Panc1 (cell line): ENCODE data around the gene NALCN. TPM values are rescaled to one million over a fixed set of nuclear protein-coding genes. Genes with fewer than 3 reads are reported as not detected.

ENCODE experiments used
- ATAC-seq: fragments of 200-7000 bp; cut with Tn5 transposase; 2 replicates; pipeline ENCODE4 v1.9.1; 2020; ENCODE audit warnings: mild to moderate bottlenecking, moderate library complexity
- BruUV-seq: library from RNA; stranded (reverse); fragments of 400-500 nt; replicated peaks from 2 replicates; lab custom pipeline; 2021; lab: Mats Ljungman, UMichigan
- CTCF ChIA-PET: fragments of 300-600 bp; sonication (Branson Sonifier 250); formaldehyde crosslinking; loops from one replicate; lab custom pipeline; 2022; ENCODE audit warnings: antibody characterized with exemption; lab: Charles Lee
- POLR2A ChIA-PET: fragments of 300-600 bp; sonication (Branson Sonifier 250); formaldehyde crosslinking; loops from one replicate; lab custom pipeline; 2022; ENCODE audit warnings: antibody characterized with exemption; lab: Charles Lee
- DNase-seq: peaks from one replicate; pipeline ENCODE4 v3.0.0-alpha.2; 2010; ENCODE audit warnings: low read depth, low spot score
- H3K27ac ChIP-seq: 2 replicates; pipeline ENCODE4 v1.5.1; 2011; ENCODE audit warnings: mild to moderate bottlenecking, low read length, inconsistent platforms
- H3K27me3 ChIP-seq: fragments of 200-500 bp; sonication (Bioruptor generic); 2 replicates; pipeline ENCODE4 v1.6.0; 2014; ENCODE audit warnings: low read length, inconsistent platforms; ENCODE audit not compliant: control insufficient read depth, insufficient read depth
- H3K36me3 ChIP-seq: fragments of 200-500 bp; sonication (Bioruptor generic); 2 replicates; pipeline ENCODE4 v1.5.1; 2014; ENCODE audit warnings: inconsistent platforms, mild to moderate bottlenecking, low read length, moderate library complexity; ENCODE audit not compliant: control insufficient read depth, insufficient read depth
- H3K4me1 ChIP-seq: 2 replicates; pipeline ENCODE4 v1.5.1; 2011; ENCODE audit warnings: inconsistent platforms, mild to moderate bottlenecking, low read length, moderate library complexity; ENCODE audit not compliant: control insufficient read depth, insufficient read depth
- H3K4me3 ChIP-seq, 2 experiments: 2 replicates each; pipeline ENCODE4 v1.5.1; 2011 to 2012; ENCODE audit warnings: low read depth in 2 of 2, low read length in 2 of 2, mild to moderate bottlenecking in 2 of 2, inconsistent platforms in 1 of 2, moderate library complexity in 1 of 2
- H3K9me3 ChIP-seq: fragments of 200-500 bp; sonication (Bioruptor generic); 2 replicates; pipeline ENCODE4 v1.5.1; 2014; ENCODE audit warnings: low read depth, mild to moderate bottlenecking, inconsistent platforms, low read length, moderate library complexity; ENCODE audit not compliant: control insufficient read depth, insufficient read depth
- CTCF ChIP-seq: fragments of 450-650 bp; IDR thresholded peaks from 2 replicates; pipeline ENCODE4 v1.5.1; 2017; ENCODE audit warnings: mild to moderate bottlenecking
- POLR2AphosphoS5 ChIP-seq: IDR thresholded peaks from 2 replicates; pipeline ENCODE4 v1.6.1; 2012; ENCODE audit warnings: mild to moderate bottlenecking, low read depth, low read length, moderate library complexity
- REST ChIP-seq, 2 experiments: IDR thresholded peaks; 2 replicates each; pipeline ENCODE4 v1.6.1; 2011 to 2012; ENCODE audit warnings: low read depth in 2 of 2, control low read depth in 1 of 2, low read length in 1 of 2, mild to moderate bottlenecking in 1 of 2, moderate library complexity in 1 of 2; ENCODE audit not compliant: insufficient read depth in 1 of 2
- SIN3A ChIP-seq: IDR thresholded peaks from 2 replicates; pipeline ENCODE4 v1.6.1; 2012; ENCODE audit warnings: low read depth, mild to moderate bottlenecking, low read length, moderate library complexity, borderline replicate concordance; ENCODE audit not compliant: insufficient read depth
- TCF7L2 ChIP-seq: IDR thresholded peaks from 2 replicates; pipeline ENCODE4 v1.6.1; 2011; ENCODE audit warnings: mild to moderate bottlenecking, low read depth, low read length, inconsistent platforms
- in situ Hi-C: cut with HindIII; loops from 2 replicates; pipeline ENCODE4 v1.10.0; 2016; ENCODE audit warnings: low sequenced_read_pairs, low pct_unique_long_range_greater_than_20kb
- intact Hi-C: fragments of 100-400 bp; cut with micrococcal nuclease; formaldehyde crosslinking; loops from one replicate; pipeline ENCODE4 v1.10.0; 2022; ENCODE audit not compliant: unreplicated experiment
- total RNA-seq: library from RNA; stranded (reverse); gene quantifications from one replicate; pipeline ENCODE4 v1.2.1, GENCODE V29; 2021; ENCODE audit not compliant: unreplicated experiment

NALCN gene
- total RNA-seq, 1 experiment from 2014 or later: 10.9 TPM

GRCh38 chr13:101123028-101123427 lies 293.3 kb downstream of the NALCN start:
- ChIA-PET CTCF (no interaction called here), POLR2A (no interaction called here)
- in situ Hi-C loops: no loop called here
- Histone ChIP-seq H3K27ac (no peak overlapping the region), H3K4me1 (no peaks in the 10 kb centered on the region), H3K36me3 (no peaks in the 10 kb centered on the region), H3K27me3 (no peaks in the 10 kb centered on the region), H3K9me3 (no peaks in the 10 kb centered on the region), H3K4me3 (no peak overlapping the region)
- ATAC-seq: no peak
- no peak for TF ChIP-seq REST (IDR thresholded peaks at IDR 0.05; ENCODE audit: insufficient read depth in 1 of 2, low read depth in 2 of 2, low read length in 1 of 2)
- TF ChIP-seq SIN3A: no peak
- no peak for TF ChIP-seq CTCF
- TF ChIP-seq TCF7L2: no peak
- no peak for TF ChIP-seq POLR2AphosphoS5
- DNase-seq: no peak
- intact Hi-C loops: no loop called here
- no TSS peak for BruUV-seq

- ATAC-seq: no peak
- no peaks in the 10 kb centered on the region for H3K27me3 ChIP-seq
- BruUV-seq: no TSS peak
- intact Hi-C loops (no loop called here), in situ Hi-C loops (no loop called here)
- no peak overlapping the region for H3K27ac ChIP-seq
- DNase-seq: no peak
- no peaks in the 10 kb centered on the region for H3K4me1 ChIP-seq
- TF ChIP-seq TCF7L2 (no peak), SIN3A (no peak), CTCF (no peak), REST (IDR thresholded peaks at IDR 0.05; ENCODE audit: insufficient read depth in 1 of 2, low read depth in 2 of 2, low read length in 1 of 2) (no peak), POLR2AphosphoS5 (no peak)
- H3K9me3 ChIP-seq: no peaks in the 10 kb centered on the region
- no peak overlapping the region for H3K4me3 ChIP-seq
- H3K36me3 ChIP-seq: no peaks in the 10 kb centered on the region
- POLR2A ChIA-PET: interaction anchor here (0.6 kb wide), 1 partner anchor 188 kb away, joined by 4 read pairs; no protein-coding TSS in a partner anchor
- CTCF ChIA-PET: no interaction called here
Observed at GRCh38 chr13:101121608-101122007, 294.7 kb downstream of the NALCN start.
